Endothelial cell of umbilical vein (primary cell): ENCODE measurements around the gene MICA.

Experiments used
- CTCF ChIP-seq, 2 donors: IDR thresholded peaks; 1 replicate in 1 of 2; 2 replicates in 1 of 2; pipeline ENCODE4 v1.5.1; 2011; ENCODE audit warnings: low read length in 2 of 2, mild to moderate bottlenecking in 2 of 2, moderate library complexity in 2 of 2, control low read depth in 1 of 2, inconsistent platforms in 1 of 2, low read depth in 1 of 2; ENCODE audit not compliant: insufficient read depth in 1 of 2; ENCODE audit errors: extremely low read depth in 1 of 2
- EZH2 ChIP-seq: IDR thresholded peaks from 2 replicates; pipeline ENCODE4 v1.6.1; 2012; ENCODE audit warnings: borderline replicate concordance, low read depth, mild to moderate bottlenecking, moderate library complexity, low read length, inconsistent platforms; ENCODE audit not compliant: severe bottlenecking
- POLR2A ChIP-seq: IDR thresholded peaks from 2 replicates; pipeline ENCODE4 v1.6.1; 2012; ENCODE audit warnings: low read depth, mild to moderate bottlenecking, control low read depth, low read length

DNA sequence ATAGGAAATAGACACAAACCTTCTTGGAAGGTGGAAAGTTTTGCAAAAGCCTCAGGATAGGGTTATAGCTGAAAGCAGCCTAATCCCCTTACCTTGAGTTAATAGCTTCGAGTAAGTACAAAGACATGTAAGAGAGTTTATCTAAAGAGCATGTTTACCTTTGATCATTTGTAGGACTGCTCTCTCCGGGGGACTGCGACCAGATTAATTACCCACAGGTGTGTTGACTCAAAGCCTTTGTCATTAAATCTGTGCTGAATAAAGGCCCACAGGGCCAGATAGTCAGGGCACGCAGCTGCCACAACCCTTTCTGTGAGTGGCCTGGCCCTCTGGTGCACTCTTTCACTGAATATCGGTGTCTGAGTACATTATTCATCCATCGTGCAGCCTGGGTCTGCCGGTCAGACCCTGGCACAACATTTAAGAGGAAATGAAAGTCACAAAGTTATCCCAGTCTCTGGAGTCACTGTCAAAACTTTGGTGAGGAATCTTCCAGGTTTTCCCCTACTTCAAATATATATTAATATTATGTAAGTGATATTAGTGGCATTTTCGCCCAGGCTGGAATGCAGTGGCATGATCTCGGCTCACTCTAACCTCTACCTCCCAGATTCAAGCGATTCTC, 5.4 kb upstream of the MICA start:
- TF ChIP-seq EZH2 (no peak), CTCF (IDR thresholded peaks at IDR 0.05; ENCODE audit: extremely low read depth in 1 of 2, insufficient read depth in 1 of 2, low read depth in 1 of 2, low read length in 2 of 2) (no peak), POLR2A (no peak)
